ENCODE results near the gene VLDLR.

GRCh38 chr9:2583308-2584013 lies 38.1 kb upstream of the VLDLR start:
- TF ChIP-seq ZC3H10 (CRISPR knock-in tag; IDR thresholded peaks at IDR 0.05) (no peak), ZFP30 (CRISPR knock-in tag; IDR thresholded peaks at IDR 0.05) (no peak), TOX (CRISPR knock-in tag; IDR thresholded peaks at IDR 0.05; ENCODE audit: borderline replicate concordance) (no peak), TCF4 (CRISPR knock-in tag; IDR thresholded peaks at IDR 0.05; ENCODE audit: borderline replicate concordance) (no peak), RARB (CRISPR knock-in tag; IDR thresholded peaks at IDR 0.05) (no peak), PATZ1 (CRISPR knock-in tag; IDR thresholded peaks at IDR 0.05; ENCODE audit: borderline replicate concordance) (no peak), TSHZ2 (CRISPR knock-in tag; IDR thresholded peaks at IDR 0.05) (no peak), ZNF565 (CRISPR knock-in tag; conservative IDR thresholded peaks at IDR 0.05; ENCODE audit: low read depth) (no peak), PPARA (CRISPR knock-in tag; IDR thresholded peaks at IDR 0.05; ENCODE audit: borderline replicate concordance) (no peak), GLIS3 (CRISPR knock-in tag; IDR thresholded peaks at IDR 0.05) (no peak)
- TF ChIP-seq, protein P1, sequence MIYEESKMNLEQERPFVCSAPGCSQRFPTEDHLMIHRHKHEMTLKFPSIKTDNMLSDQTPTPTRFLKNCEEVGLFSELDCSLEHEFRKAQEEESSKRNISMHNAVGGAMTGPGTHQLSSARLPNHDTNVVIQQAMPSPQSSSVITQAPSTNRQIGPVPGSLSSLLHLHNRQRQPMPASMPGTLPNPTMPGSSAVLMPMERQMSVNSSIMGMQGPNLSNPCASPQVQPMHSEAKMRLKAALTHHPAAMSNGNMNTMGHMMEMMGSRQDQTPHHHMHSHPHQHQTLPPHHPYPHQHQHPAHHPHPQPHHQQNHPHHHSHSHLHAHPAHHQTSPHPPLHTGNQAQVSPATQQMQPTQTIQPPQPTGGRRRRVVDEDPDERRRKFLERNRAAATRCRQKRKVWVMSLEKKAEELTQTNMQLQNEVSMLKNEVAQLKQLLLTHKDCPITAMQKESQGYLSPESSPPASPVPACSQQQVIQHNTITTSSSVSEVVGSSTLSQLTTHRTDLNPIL (CRISPR knock-in tag; IDR thresholded peaks at IDR 0.05; ENCODE audit: low read depth), result no peak
- TF ChIP-seq, protein P2, sequence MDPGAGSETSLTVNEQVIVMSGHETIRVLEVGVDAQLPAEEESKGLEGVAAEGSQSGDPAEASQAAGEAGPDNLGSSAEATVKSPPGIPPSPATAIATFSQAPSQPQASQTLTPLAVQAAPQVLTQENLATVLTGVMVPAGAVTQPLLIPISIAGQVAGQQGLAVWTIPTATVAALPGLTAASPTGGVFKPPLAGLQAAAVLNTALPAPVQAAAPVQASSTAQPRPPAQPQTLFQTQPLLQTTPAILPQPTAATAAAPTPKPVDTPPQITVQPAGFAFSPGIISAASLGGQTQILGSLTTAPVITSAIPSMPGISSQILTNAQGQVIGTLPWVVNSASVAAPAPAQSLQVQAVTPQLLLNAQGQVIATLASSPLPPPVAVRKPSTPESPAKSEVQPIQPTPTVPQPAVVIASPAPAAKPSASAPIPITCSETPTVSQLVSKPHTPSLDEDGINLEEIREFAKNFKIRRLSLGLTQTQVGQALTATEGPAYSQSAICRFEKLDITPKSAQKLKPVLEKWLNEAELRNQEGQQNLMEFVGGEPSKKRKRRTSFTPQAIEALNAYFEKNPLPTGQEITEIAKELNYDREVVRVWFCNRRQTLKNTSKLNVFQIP (CRISPR knock-in tag; IDR thresholded peaks at IDR 0.05; ENCODE audit: borderline replicate concordance, low read depth), result no peak

All from SK-N-SH treated with all-trans-retinoic acid at 6 μM for 48 hours (cell line).